HG02970 (cell line): Measurements from ENCODE around the gene RAB5A.
"Not testable (repeated sequence)": the region's sequence is repeated elsewhere in the genome, so short reads cannot be mapped to it uniquely, and the experiment has no call there.

Experiments
- ATAC-seq: cut with Tn5 transposase; IDR thresholded peaks from one replicate; pipeline ENCODE4 v1.9.1; 2021; ENCODE audit warnings: mild to moderate bottlenecking, moderate library complexity, moderate number of reproducible peaks; ENCODE audit not compliant: unreplicated experiment, low FRiP score

The RAB5A gene, protein sequence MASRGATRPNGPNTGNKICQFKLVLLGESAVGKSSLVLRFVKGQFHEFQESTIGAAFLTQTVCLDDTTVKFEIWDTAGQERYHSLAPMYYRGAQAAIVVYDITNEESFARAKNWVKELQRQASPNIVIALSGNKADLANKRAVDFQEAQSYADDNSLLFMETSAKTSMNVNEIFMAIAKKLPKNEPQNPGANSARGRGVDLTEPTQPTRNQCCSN

DNA sequence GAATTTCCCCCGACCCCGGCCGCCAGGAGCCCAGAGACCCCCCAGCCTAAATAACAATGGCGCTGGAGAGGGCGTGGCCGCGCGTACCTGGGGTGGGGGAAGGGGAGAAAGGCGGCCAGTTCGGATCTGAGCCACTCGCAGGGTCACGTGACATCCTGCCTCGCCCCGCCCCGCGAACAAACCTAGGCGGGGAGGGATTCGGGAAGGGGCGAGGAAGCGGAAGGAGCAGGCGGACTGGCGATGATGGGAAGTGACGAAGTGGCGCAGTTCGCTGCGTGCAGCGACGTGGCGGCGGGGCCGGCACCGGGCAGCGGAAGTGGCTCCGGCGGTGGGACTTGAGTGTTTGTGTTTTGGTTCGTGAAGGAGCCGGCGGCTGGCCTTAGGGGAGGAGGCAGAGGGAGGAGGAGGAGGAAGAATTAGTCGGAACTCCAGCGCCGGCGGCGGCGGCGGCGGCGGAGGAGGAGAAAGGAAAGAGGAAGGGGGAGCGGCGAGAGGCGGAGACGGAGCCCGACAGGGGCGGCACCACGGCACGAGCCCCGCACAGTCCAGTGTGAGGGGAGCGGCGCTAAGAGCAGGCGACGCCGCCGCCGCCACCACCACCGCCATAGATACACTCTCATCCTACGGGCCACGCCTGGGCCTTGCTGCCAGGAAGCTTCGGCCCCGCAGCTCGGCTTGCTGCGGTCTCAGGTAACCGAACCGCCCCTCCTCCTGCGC is at the start of gene RAB5A:
Gene RAB5A, plus strand, starts transcription at position 266 of the 717 bp plus-strand sequence. CDS start 3,802 bp downstream, outside the sequence.
- ATAC-seq: peak; percentile 97

DNA sequence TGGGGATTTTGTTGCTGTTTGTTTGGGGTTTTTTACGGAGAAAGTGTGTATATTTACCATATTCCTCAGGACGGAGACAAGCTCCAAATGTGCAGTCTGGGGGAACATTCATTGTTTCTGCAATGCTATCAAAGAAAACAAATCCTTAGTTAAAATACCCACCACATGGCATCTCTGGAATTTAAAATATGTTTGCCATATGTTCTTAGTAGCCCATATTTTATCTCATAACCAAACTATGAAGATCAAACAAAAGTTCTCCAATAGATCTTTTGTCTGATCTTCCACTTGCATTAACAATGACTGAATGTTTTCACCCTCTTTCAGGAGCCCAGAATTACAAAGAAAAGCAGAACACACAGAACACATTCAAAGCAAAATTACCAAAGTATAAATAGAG is 48.2 kb upstream of the RAB5A start:
- ATAC-seq: no peak

DNA sequence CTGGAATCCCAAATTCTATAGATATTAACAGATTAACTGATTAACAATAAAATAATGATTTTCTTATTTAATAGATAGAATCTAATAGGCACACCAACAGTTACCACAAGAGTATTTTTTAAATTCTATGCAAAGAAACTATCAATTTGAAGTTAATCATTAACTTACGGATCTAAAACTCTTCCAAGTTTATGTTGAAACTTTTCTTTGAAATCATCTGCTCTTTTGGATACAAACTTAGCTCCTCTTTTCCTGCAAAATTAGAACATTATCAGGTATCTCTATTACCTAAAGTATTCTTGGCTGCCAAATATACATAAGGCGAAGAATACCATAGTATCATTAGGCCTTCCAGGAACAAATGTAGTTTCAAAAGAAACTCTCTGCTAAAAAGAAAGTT is 47.6 kb upstream of the RAB5A start:
- ATAC-seq: no peak

DNA sequence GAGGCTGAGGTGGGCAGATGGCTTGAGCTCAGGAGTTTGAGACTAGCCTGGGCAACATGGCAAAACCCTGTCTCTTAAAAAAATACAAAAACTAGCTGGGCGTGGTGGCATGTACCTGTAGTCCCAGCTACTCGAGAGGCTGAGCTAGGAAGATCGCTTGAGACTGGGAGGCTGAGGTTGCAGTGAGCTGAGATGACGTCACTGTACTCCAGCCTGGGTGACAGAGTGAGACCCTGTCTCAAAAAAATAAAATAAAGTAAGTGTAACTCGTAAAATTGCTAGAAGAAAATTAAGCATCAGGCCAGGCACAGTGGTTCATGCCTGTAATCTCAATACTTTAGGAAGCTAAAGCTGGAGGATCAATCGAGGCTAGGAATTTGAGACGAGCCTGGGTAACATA is 47.1 kb upstream of the RAB5A start:
- not testable (repeated sequence) for ATAC-seq

DNA sequence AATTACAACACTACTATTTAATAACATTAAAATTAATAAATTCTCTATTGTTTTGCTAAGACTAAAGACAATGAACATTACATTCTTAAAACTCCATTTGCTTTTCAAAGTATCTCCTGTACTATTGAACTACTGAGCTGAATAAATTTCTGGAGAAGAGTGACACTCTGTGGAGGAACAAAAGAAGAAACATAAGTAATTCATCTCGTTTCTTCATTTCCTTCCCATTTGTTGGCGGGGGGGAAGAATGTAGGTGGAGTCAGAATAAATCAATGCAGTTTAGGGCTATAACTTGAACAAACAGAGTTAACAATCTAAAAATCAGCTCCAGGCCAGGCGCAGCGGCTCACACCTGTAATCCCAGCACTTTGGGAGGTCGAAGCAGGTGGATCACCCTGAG is 45.6 kb upstream of the RAB5A start:
- no peak for ATAC-seq

DNA sequence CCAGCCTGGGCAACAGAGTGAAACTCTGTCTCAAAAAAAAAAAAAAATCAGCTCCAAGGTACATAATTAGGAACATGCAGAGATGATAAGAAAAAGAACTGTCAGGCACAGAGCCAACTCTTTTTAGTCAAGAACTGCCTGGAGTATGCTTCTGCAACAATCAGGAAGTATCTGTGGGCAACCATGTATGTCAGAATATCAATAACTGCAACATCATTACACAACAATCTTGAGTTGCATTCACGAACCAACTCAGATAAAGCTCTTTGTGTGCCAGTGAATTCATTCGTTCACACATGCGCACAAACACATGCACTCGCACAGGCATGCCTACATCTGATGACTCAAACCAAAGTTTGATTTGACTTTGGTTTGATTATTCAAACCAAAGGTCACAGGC is 45.0 kb upstream of the RAB5A start:
- ATAC-seq: no peak

DNA sequence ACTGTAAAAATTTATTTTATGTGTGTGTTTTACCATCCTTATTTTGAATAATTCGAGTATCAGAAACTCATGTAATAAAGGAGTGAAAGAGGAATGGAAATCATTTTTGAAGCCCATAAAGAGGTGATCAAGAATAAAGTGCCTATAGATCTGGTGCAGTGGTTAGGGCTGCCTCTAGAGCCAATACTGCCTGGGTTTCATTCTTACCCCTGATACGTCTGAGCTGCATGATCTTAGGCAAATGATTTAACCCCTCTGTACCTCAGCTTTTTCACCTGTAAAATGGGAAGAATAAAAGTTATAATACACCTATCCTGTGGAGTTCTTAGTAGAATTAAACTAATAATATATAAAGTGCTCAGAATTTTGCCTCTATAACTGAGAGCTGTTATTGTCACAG is 43.2 kb upstream of the RAB5A start:
- no peak for ATAC-seq

DNA sequence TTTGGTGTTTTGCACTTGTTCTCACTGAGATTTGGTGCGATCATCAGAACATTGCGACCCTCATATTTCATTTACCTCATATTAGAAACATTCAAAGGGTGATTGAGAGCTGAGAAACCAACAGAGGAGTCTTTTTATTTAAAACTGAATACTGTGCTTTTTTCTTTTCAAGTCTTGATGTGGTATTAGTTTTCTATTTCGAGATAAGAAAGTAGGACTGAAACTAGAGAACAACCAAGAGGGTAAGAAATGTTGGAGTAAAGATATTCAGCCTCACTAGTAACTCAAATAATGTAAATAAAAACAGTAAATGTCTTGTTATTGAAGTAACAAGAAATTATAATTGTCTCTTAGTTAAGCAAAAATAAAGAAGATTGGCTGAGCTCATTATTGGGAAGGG is 39.4 kb upstream of the RAB5A start:
- no peak for ATAC-seq

DNA sequence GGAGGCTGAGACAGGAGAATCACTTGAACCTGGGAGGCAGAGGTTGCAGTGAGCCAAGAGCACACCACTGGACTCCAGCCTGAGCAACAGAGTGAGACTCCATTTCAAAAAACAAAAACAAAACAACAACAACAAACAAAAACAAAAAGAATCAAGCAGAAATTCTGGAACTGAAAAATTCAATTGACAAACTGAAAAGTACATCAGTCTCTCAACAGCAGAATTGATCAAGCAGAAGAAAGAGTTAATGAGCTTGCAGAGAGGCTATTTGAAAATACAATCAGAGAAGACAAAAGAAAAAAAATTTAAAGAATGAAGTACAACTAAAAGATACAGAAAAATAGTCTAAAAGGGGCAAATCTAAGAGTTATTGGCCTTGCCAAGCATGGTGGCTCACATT is 35.4 kb upstream of the RAB5A start:
- no peak for ATAC-seq

DNA sequence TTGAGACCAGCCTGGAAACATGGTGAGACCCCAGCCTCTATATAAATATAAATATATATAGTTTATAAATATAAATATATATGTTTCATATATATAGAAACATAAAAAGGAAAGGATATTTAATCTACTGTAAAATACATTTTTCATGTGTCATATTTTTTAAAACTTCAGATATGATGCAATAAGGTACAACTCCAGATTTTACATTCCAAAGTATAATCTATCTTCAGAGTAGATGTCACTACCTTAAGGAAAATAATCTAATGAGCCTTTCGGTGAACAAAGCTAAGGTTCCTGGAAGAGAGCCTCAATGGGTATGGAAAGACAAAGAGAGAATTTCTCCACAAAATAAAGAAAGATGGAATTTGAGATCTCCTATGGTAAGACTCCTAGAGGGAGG is 29.7 kb upstream of the RAB5A start:
- ATAC-seq: no peak

DNA sequence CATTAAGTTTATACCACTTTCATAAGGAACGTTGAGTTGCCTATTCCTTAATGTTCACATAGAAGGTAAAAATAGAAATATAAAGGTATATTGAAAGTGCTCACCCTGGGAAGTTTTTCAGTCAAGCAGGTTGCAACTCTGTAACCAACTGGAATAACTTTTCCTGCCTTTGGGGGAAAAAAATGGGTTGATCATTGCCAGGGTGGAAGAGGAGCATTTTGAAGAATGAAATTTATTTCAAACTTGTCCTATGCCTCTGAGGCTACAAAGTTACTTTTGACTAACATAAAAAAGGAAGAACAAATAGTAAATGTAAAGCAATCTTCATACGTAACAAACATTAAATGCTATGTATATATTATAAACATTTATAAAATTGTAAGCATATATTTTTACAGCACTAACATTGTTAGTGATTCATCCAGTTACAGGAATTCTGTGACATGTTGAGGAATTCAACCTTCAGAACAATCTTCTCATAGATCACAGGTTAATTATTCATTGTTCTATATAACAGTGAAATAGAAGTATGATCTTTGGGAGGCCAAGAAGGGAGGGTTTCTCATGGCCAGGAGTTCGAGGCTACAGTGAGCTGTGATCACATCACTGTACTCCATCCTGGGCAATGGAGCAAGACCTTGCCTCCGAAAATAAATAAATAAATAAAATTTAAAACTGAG is 26.4 kb upstream of the RAB5A start:
- ATAC-seq: no peak

DNA sequence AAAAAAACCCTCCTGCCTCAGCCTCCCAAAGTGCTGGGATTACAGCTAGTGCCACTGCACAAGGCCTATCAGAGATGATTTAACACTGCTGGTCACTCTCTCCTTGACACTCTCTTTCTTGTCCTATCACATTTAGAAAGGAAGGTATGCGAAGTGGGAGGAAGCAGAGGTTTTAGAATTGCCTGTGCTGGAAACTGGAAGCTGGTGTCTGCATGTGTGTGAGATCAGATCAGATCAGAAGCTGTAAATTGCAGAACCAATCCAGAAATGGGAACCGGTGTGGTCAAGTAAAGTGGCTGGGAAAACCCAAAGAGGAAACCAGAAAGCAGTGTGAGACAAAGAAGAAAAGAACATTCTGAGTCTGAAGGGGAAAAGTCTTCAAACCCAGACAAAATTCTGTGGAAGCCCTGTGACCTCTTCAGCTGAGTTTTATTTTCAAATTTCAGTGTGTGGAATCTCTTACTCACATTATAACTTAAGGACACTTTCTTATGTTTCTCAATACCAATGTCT is 15.7 kb upstream of the RAB5A start:
- ATAC-seq: peak; percentile 62

DNA sequence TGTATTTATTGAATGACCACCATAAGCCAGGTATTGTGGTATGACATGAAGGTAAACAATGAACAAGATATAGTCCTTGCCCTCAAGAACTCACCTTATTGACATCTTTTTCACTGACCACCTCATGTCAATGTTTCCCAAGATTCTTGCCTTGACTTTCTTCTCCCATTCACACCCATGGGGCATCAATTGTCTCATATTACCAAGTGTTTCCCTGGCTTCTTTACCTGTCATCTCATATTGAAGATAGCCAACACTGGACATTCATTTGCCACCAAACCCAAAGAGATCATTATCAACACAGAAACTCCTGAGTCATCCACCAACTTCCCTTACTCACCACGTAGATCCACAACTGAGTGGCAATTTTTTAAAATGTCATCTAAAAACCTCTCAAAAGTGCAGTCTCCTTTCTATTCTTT is 15.1 kb upstream of the RAB5A start:
- peak; percentile 50 for ATAC-seq

DNA sequence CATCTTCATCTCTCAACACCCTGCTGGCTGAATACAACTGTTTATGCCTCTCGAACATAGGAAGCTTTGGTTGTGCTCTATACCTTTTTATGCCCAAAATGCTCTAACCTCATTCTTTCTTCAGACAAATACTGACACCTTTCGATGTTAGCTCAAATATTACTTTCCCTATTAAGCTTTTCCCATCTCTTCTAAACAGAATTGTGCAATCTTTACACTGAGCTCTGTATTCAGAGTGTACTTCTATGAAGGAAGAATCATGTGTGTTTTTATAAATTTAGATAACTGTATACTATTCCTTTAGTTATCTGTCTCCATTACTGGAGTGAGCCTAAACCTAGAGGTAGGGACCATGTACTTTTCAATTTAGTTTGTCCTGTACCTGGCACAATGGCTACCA is 14.5 kb upstream of the RAB5A start:
- ATAC-seq: no peak

DNA sequence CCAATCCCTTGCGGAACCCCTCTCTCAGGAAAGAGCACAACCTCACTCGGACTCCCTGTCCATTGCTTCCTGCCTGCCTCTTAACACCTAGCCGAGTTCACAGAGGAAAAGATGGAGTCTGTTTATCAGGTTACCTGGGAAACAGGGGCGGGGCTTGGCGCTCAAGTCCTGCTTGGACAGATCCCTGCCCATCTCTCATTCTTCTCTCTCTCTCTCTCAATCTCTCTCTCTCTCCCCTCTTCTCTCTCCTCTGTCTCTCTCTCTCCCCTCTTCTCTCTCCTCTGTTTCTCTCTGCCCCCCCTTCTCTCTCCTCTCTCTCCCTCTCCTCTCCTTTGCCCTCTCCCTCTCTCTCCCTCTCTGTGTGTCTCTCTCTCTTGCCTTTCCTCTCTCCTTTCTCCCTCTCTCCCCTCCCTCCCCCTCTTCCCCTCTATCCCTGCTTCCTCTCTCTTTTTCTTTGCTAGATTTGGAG is 12.8 kb upstream of the RAB5A start, which contains the start of gene EFHB:
Gene EFHB, minus strand, starts transcription at position 120 of the 469 bp plus-strand sequence. CDS start 199 bp downstream, outside the sequence.
- no peak for ATAC-seq

DNA sequence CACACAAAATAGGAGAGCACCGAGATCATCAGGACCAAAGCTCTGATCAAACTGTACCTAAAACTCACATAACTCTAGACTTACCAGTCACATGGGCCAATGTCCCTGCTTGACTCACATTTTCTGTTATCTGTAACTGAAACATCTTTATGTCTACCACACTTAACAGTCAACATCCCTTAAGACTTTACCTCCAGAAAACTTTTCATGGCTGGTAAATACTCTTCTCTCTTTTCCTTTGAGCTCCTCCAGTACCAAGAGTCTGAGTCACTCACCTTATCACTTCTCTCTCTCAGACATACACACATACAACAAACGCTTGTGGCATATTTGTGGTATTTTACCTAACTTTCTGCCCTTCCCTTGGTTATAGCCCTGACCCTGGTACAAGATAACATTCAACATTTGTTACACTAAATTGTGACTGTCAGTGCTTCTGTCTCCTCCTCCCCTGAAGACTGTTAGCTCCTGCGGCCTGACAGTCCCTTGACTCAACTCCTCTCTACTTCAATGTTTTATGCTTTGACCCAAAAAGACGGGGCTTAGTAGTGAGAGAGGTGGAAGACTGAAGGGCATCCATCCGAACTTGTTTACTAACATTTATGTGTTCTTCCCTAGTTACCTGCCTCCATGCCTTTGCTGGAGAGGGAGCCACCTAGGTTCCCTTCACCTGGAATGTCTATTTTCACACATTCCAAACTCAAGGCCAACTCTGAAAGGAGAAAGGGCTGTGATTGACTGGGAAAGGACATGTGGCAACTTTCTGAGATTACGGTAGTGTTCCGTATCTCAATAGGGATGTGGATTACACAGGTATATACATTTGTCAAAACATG is 9.2 kb upstream of the RAB5A start:
- ATAC-seq: no peak

DNA sequence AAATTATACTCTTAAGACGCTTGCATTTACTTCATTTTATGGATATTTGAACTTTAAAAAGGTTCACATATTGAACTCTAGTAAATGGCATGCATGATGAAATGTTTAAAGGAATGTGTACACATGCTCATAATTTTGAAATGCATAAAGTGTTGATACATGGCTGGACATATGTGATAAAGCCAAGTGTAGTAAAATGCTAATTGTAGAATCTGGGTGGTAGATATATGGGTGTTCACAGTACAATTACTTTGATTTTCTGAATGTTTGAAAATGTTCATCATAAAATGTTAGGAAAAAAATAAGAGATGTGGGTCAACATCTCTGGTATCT is 8.6 kb upstream of the RAB5A start:
- no peak for ATAC-seq

DNA sequence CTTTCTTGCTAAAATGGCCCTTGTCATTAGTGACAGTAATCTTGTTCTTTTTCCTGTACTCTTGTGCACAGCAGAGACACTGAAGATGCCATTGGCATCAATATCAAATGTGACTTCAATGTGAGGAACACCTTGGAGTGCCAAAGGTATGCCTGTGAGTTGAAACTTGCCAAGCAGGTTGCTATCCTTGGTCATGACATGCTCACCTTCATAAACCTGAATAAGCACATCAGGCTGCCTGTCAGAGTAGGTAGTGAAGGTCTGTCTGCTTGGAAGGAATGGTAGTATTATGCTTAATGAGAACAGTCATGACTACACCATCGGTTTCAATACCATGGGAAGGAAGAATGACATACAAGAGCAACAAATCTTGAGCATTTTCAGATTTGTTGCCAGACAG is 6.3 kb upstream of the RAB5A start:
- no peak for ATAC-seq

DNA sequence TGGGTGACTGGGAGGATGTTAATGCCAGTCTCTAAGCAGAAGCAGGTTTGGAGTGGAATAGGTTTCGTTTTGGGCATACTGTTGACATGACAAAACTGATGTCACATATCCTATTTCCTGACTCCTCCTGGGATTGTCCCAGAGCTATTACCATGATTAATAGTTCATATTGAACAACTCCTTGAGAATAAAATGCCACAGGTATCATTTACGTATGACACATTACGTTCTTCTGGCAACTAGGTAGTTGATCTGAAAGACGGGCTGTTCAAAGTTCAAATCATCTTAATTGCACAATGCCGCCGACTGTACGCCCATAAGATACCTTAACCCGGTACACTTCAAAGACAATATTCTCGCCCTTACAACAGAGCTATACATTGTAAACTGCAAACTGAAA is 1.4 kb upstream of the RAB5A start:
- no peak for ATAC-seq

DNA sequence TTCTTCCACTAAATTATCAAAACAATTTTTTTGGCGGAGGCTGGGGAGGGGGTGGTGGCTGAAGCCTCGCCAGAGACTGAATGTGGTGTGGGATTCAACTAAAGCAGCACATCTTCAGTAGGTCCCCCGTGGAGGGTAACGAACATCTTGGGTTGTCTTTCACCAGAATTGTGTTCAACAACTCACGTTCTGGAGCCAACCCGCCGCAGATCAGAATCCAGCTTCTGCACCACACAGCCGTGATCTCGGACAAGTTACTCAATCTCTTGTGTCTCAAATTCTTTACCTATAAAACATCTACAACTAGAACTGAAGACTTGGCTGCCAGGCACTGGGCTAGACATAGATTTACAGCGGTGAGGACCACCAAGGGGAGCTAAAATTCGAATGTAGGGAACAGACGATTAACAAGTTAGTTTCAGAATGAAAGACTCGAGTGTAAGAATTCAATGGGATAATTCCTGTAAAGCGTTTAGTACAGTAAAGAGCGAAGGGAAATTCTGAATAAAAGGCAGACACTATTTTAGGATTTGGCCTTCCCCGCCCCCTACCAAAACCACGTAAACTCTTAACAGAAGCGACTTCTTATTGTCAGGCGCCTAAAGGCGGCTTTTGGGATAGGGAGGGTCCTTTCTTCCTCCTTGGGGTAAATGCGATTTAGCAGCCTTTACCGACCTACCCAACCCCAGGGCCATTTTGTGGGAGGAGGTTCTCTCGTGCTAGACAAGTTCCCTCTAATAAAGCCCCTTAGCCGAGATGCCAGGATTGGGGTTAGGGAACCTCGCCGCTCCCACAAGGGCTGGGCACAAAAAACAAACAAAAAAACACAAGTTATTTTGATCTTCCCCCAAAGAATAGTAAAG is 697 bp upstream of the RAB5A start:
- peak; percentile 3 for ATAC-seq
